Esophagus muscularis mucosa (tissue), 3 donors: ENCODE results near the gene PAOX.

Source experiments
- POLR2A ChIP-seq: fragments of 450-650 bp; IDR thresholded peaks from one replicate; pipeline ENCODE4 v1.6.1; 2017; ENCODE audit warnings: antibody characterized with exemption, moderate library complexity, mild to moderate bottlenecking, low read depth
- POLR2AphosphoS5 ChIP-seq, 2 donors: sonication (generic); formaldehyde crosslinking; IDR thresholded peaks; one replicate each; pipeline ENCODE4 v1.6.1; 2017; ENCODE audit warnings: antibody characterized with exemption in 2 of 2
- TF ChIP-seq, protein P1 (sequence below), 3 experiments: fragments of 200-600 bp in 2 of 3; fragments of 450-650 bp in 1 of 3; sonication (generic) in 2 of 3; IDR thresholded peaks; one replicate each; pipeline ENCODE4 v1.5.1; 2017 to 2019; ENCODE audit warnings: antibody characterized with exemption in 3 of 3, mild to moderate bottlenecking in 2 of 3, moderate library complexity in 1 of 3

DNA sequence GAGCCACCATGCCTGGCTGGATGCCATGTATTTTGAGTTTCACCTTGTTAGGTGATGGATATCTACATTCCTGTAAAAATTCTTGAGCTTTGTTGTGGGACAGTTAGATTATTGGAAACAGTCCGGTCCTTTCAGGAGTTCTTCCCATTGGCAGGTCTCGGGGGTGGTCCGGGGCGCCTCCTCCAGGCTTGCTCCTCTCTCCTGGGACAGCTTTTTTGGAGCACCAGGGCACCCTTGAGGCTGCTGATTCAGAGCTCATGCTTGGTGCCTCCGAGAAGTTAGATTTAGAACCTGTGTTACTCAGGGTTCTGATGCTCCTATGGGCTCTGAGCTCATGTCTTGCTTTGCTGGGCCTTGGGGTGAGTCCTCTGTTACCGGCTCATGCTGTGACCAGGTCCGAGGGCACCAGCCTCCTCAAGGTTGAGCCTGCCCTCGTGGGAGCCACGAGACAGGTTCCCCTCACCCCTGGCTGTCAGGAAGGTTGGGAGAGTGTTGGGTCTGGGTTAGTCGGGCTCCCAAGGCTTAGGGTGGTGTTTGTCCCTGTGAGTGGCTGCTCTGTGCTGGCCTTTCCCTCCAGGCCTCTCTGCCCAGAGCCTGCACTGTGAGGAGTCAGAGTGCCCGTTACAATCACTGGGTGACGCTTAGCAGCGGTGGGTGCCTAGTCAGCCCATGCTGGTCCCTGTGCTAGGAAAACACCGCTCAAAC is 39.4 kb downstream of the PAOX start:
- TF ChIP-seq, protein P1, sequence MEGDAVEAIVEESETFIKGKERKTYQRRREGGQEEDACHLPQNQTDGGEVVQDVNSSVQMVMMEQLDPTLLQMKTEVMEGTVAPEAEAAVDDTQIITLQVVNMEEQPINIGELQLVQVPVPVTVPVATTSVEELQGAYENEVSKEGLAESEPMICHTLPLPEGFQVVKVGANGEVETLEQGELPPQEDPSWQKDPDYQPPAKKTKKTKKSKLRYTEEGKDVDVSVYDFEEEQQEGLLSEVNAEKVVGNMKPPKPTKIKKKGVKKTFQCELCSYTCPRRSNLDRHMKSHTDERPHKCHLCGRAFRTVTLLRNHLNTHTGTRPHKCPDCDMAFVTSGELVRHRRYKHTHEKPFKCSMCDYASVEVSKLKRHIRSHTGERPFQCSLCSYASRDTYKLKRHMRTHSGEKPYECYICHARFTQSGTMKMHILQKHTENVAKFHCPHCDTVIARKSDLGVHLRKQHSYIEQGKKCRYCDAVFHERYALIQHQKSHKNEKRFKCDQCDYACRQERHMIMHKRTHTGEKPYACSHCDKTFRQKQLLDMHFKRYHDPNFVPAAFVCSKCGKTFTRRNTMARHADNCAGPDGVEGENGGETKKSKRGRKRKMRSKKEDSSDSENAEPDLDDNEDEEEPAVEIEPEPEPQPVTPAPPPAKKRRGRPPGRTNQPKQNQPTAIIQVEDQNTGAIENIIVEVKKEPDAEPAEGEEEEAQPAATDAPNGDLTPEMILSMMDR (IDR thresholded peaks at IDR 0.05), result no peak
- TF ChIP-seq POLR2A (no peak), POLR2AphosphoS5 (IDR thresholded peaks at IDR 0.05) (no peak)
